Liver (tissue), 3 donors: Measurements from ENCODE around the gene NIF3L1.

Experiments used
- CTCF ChIP-seq: fragments of 150-350 bp; IDR thresholded peaks from 2 replicates; pipeline ENCODE4 v1.5.1; 2017; ENCODE audit warnings: improper control_type of control experiment, low read depth, low read length; ENCODE audit not compliant: missing input control
- EGR1 ChIP-seq, 2 donors: IDR thresholded peaks; 2 replicates each; pipeline ENCODE4 v1.6.1; 2016 to 2018; ENCODE audit warnings: antibody characterized with exemption in 2 of 2, low read depth in 2 of 2
- GABPA ChIP-seq, 2 donors: IDR thresholded peaks in 1 of 2; conservative IDR thresholded peaks in 1 of 2; 2 replicates each; pipeline ENCODE4 v1.6.1; 2016; ENCODE audit warnings: antibody characterized with exemption in 2 of 2, mild to moderate bottlenecking in 1 of 2, moderate library complexity in 1 of 2
- HNF4G ChIP-seq: IDR thresholded peaks from 2 replicates; pipeline ENCODE4 v1.6.1; 2016; ENCODE audit warnings: antibody characterized with exemption
- JUND ChIP-seq, 2 donors: IDR thresholded peaks; 2 replicates each; pipeline ENCODE4 v1.6.1; 2016; ENCODE audit warnings: antibody characterized with exemption in 2 of 2
- MAX ChIP-seq: IDR thresholded peaks from 2 replicates; pipeline ENCODE4 v1.6.1; 2016; ENCODE audit warnings: antibody characterized with exemption
- RAD21 ChIP-seq, 2 donors: IDR thresholded peaks; 2 replicates each; pipeline ENCODE4 v1.6.1; 2016; ENCODE audit warnings: antibody characterized with exemption in 2 of 2, mild to moderate bottlenecking in 2 of 2
- RXRA ChIP-seq, 2 donors: IDR thresholded peaks; 2 replicates each; pipeline ENCODE4 v1.6.1; 2017 to 2018; ENCODE audit warnings: antibody characterized with exemption in 2 of 2, mild to moderate bottlenecking in 1 of 2
- TAF1 ChIP-seq: conservative IDR thresholded peaks from 2 replicates; pipeline ENCODE4 v1.6.1; 2016; ENCODE audit warnings: antibody characterized with exemption, mild to moderate bottlenecking
- YY1 ChIP-seq: IDR thresholded peaks from 2 replicates; pipeline ENCODE4 v1.6.1; 2016; ENCODE audit warnings: antibody characterized with exemption, mild to moderate bottlenecking
- TF ChIP-seq, protein P1 (sequence below): IDR thresholded peaks from 2 replicates; pipeline ENCODE4 v1.6.1; 2016; ENCODE audit warnings: antibody characterized with exemption
- TF ChIP-seq, protein P2 (sequence below): IDR thresholded peaks from 2 replicates; pipeline ENCODE4 v1.6.1; 2016; ENCODE audit warnings: antibody characterized with exemption, mild to moderate bottlenecking
- TF ChIP-seq, protein P3 (sequence below): IDR thresholded peaks from 2 replicates; pipeline ENCODE4 v1.6.1; 2016; ENCODE audit warnings: antibody characterized with exemption
- donor health status: healthy.
- donor health status: healthy.

GRCh38 chr2:200909958-200910357, 20.8 kb downstream of the NIF3L1 start:
- TF ChIP-seq, protein P1, sequence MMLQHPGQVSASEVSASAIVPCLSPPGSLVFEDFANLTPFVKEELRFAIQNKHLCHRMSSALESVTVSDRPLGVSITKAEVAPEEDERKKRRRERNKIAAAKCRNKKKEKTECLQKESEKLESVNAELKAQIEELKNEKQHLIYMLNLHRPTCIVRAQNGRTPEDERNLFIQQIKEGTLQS = no peak
- TF ChIP-seq JUND (IDR thresholded peaks at IDR 0.05) (no peak), CTCF (no peak), MAX (no peak), EGR1 (IDR thresholded peaks at IDR 0.05; ENCODE audit: low read depth in 2 of 2) (no peak), RAD21 (IDR thresholded peaks at IDR 0.05) (no peak), TAF1 (no peak), YY1 (no peak), HNF4G (no peak), RXRA (IDR thresholded peaks at IDR 0.05) (no peak), GABPA (IDR thresholded peaks at IDR 0.05 in 1 of 2, conservative IDR thresholded peaks at IDR 0.05 in 1 of 2) (no peak)
- TF ChIP-seq, protein P2, sequence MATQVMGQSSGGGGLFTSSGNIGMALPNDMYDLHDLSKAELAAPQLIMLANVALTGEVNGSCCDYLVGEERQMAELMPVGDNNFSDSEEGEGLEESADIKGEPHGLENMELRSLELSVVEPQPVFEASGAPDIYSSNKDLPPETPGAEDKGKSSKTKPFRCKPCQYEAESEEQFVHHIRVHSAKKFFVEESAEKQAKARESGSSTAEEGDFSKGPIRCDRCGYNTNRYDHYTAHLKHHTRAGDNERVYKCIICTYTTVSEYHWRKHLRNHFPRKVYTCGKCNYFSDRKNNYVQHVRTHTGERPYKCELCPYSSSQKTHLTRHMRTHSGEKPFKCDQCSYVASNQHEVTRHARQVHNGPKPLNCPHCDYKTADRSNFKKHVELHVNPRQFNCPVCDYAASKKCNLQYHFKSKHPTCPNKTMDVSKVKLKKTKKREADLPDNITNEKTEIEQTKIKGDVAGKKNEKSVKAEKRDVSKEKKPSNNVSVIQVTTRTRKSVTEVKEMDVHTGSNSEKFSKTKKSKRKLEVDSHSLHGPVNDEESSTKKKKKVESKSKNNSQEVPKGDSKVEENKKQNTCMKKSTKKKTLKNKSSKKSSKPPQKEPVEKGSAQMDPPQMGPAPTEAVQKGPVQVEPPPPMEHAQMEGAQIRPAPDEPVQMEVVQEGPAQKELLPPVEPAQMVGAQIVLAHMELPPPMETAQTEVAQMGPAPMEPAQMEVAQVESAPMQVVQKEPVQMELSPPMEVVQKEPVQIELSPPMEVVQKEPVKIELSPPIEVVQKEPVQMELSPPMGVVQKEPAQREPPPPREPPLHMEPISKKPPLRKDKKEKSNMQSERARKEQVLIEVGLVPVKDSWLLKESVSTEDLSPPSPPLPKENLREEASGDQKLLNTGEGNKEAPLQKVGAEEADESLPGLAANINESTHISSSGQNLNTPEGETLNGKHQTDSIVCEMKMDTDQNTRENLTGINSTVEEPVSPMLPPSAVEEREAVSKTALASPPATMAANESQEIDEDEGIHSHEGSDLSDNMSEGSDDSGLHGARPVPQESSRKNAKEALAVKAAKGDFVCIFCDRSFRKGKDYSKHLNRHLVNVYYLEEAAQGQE = no peak
- TF ChIP-seq, protein P3, sequence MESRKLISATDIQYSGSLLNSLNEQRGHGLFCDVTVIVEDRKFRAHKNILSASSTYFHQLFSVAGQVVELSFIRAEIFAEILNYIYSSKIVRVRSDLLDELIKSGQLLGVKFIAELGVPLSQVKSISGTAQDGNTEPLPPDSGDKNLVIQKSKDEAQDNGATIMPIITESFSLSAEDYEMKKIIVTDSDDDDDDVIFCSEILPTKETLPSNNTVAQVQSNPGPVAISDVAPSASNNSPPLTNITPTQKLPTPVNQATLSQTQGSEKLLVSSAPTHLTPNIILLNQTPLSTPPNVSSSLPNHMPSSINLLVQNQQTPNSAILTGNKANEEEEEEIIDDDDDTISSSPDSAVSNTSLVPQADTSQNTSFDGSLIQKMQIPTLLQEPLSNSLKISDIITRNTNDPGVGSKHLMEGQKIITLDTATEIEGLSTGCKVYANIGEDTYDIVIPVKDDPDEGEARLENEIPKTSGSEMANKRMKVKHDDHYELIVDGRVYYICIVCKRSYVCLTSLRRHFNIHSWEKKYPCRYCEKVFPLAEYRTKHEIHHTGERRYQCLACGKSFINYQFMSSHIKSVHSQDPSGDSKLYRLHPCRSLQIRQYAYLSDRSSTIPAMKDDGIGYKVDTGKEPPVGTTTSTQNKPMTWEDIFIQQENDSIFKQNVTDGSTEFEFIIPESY = no peak
